NOMO-1 (cell line): ENCODE data around the gene SETDB2.
"Not testable (repeated sequence)": the region's sequence is repeated elsewhere in the genome, so short reads cannot be mapped to it uniquely, and the experiment has no call there.

ENCODE experiments used
- DNase-seq, 2 experiments: peaks; one replicate each; lab custom pipeline; 2025; ENCODE audit not compliant: unreplicated experiment in 2 of 2; lab: John Stamatoyannopoulos, UW

The SETDB2 gene

GRCh38 chr13:49464085-49464484 lies 20.0 kb downstream of the SETDB2 start:
- DNase-seq = no peak

DNA sequence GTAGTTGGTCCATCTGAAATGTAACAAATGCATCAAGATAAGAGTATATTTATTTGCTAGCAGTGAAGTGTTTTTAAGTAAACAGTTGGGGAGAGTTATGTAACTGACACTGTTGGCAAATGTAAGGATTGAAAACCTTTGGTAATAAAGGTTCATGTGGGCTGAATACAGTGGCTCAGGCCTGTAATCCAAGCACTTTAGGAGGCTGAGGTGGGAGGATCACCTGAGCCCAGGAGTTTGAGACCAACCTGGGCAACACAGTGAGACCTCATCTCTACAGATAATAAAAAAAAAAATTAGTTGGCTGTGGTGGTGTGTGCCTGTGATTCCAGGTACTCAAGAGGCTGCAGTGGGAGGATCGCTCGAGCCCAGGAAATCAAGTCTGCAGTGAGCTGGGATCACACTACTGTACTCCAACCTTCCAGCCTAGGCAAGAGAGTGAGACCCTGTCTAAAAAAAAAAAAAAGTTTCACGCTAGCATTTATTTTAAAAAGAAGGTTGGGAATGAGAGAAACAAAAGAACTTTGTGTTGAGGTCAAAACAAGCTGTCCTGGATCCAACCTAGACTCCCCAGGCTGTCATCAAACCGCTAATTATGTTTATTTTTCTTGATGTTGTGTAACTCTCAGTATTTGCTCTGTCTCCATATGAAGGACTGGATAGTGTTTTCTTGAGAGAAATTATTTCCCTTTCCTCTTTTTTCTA lies 20.7 kb downstream of the SETDB2 start:
- DNase-seq = no peak

DNA sequence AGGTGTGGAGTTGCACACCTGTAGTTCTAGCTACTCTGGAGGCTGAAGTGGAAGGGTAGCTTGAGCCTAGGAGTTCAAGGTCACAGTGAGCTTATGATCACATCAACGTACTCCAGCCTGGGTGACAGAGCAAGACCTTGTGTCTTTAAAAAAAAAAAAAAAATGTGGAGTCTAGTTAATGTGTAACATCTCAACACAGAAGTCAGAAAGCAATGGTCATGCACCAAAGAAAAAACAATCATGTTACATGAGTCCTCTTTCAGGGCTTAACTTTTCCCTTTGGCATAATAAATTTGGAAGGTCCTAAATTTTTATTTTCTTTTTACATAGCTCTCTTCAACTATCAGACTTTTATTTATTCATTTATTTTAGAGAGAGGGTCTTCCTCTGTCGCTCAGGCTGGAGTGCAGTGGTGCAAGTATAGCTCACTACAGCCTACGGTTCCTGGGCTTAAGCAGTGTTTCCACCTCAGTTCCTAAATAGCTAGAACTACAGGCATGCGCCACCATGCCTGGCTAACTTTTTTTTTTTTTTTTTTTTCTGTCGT lies 22.3 kb downstream of the SETDB2 start:
- no peak for DNase-seq

GRCh38 chr13:49472186-49472585 lies 28.1 kb downstream of the SETDB2 start:
- DNase-seq = no peak

GRCh38 chr13:49476529-49476928 lies 32.5 kb downstream of the SETDB2 start:
- DNase-seq = no peak

GRCh38 chr13:49481788-49482187 lies 37.7 kb downstream of the SETDB2 start:
- no peak for DNase-seq

DNA sequence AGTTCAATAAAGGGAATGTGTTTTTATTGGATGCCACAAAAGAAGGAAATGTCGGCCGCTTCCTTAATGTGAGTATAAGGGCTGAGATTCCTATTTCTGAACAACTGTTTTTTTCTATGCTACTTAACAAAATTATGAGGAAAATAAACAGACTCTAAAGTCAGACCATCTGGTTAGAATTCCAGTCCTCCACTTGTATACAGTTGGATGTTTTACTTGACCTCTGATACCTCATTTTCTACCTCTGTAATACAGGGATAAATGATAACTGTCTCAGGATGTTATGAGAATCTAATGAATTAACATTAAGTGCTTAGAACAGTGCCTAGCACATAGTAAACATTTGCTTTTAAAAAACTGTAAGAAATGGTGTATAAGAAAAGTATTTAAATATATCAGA lies 44.5 kb downstream of the SETDB2 start:
- no peak for DNase-seq

GRCh38 chr13:49494645-49495044 lies 50.6 kb downstream of the SETDB2 start:
- DNase-seq = peak in 1 of 2 experiments; percentile 38

DNA sequence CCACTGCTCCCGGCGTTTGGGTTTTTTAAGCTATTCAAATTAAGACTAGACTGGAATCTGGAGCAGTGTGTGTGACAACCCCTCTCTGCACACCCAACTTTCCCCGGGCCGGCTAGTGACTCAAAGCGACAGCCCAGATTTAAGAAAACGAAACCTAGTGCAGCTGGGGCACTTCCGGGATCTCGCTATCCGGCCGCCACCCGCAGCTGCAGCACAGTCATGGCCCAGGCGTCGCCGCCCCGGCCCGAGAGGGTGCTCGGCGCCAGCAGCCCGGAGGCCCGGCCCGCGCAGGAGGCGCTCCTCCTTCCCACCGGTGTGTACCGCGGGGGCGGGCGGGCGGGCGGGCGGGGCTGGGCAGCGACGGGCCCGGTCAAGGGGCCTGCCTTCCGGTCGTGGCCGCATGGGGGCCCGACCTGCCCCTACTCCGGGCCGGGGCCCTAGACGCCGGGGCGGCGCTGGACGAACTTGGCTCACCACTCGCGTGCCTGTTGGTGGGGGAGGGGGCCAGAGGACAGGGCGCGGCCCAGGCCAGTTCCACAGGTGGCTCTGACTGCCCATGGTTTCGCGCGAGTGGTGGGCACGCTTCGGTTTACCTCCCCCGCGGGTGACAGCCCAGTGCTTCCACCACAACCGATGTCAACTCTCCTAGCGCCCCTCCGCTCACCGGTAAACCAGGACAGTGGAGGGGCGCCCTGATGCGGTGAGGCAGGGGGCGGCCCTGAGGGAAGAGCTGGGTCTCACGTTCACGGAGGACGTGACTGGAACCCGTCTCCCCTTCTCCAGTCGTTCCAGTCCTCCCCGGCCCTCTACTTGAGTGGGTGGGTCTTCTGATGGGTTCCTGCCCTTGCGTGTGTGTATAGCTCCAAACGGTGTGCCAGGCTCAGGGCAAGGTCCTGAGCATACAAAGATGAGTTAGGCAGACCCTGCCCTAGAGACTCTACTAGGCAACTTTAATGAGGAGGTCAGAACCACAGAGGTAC lies 52.0 kb downstream of the SETDB2 start, which contains the start of gene PHF11:
Gene PHF11, plus strand, starts transcription at position 171 of the 980 bp plus-strand sequence. Its CDS starts 49 bp downstream, at position 220.
- peak; percentile 61 to 81 for DNase-seq

DNA sequence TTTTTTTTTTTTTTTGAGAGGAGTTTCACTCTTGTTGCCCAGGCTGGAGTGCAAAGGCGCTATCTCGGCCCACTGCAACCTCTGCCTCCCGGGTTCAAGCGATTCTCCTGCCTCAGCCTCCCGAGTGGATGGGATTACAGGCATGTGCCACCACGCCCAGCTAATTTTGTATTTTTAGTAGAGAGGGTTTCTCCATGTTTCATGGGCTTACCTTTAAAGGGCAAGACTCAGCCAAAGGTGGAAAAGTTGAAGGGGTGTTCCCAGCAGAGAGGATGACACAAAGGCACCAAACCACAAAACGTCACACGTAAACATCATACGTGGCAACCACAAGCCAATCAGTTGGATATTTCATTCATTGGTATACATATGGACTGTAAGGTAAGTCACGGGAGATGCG lies 52.8 kb downstream of the SETDB2 start:
- not testable (repeated sequence) for DNase-seq

DNA sequence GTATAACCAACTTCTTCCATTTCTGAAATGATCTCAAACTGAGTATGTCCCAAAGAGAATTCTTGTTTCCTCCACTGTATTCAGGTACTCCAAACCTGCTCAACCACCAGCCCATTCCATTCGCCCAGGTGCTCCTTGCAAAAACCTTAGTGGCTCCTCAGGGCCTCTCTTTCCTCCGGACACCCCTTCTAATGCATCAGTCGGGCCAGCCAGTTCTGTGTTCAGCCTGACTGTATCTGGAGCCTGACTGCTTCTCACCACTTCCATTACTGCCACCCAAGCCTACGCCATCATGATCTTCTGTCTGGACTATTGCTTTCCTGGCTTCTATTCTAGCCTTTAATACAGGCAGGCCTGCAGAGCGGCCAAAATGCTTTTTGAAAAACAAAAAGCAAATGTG lies 53.2 kb downstream of the SETDB2 start:
- no peak for DNase-seq

GRCh38 chr13:49498206-49498605 lies 54.1 kb downstream of the SETDB2 start:
- no peak for DNase-seq

- no peak for DNase-seq
Observed at GRCh38 chr13:49499889-49500660, 56.0 kb downstream of the SETDB2 start.

DNA sequence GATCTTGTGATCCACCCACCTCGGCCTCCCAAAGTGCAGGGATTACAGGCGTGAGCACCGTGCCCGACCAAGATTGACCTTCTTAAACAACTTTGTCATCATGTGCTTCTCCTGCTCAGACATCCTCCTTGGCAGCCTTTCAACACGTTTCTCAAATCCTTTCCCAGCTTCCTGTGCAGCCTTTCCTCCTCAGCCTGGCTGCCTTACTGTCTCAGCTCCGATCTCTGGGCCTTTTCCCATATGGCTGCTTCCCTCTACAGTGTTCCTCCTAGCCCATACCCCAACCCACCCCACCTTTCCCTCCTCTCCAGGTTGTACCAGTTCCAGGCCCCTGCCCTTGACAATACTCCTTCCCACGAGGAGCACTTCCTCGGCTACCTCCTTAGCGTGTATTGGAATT lies 58.9 kb downstream of the SETDB2 start:
- DNase-seq = no peak

GRCh38 chr13:49503951-49504350 lies 59.9 kb downstream of the SETDB2 start:
- DNase-seq = no peak

DNA sequence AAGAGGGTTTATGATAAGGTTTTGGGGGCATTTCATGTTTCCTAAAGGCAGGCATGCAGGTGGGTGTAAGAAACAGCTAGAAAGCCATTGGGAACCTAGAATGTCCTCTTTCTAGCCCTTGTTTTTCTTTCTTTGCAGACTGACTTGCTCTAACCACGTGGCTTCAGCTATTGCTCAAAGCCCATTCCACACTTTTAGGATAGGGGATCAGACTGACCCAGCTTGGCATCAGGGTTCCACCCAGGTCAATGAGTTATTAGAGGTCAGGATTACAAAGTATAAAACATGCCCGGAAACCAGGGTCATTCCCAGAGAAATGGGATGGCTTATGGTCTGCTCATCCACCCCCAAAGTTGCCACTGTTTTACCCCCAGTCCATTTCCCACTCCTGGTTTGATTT lies 68.5 kb downstream of the SETDB2 start:
- DNase-seq = no peak

- DNase-seq = no peak
Observed at GRCh38 chr13:49516467-49516866, 72.4 kb downstream of the SETDB2 start.

GRCh38 chr13:49517461-49517860 lies 73.4 kb downstream of the SETDB2 start:
- no peak for DNase-seq

GRCh38 chr13:49521224-49521623 lies 77.2 kb downstream of the SETDB2 start:
- DNase-seq = no peak

- no peak for DNase-seq
Observed at GRCh38 chr13:49524740-49525501, 80.8 kb downstream of the SETDB2 start.
